ENCODE measurements around the gene CHORDC1.

The CHORDC1 gene

DNA sequence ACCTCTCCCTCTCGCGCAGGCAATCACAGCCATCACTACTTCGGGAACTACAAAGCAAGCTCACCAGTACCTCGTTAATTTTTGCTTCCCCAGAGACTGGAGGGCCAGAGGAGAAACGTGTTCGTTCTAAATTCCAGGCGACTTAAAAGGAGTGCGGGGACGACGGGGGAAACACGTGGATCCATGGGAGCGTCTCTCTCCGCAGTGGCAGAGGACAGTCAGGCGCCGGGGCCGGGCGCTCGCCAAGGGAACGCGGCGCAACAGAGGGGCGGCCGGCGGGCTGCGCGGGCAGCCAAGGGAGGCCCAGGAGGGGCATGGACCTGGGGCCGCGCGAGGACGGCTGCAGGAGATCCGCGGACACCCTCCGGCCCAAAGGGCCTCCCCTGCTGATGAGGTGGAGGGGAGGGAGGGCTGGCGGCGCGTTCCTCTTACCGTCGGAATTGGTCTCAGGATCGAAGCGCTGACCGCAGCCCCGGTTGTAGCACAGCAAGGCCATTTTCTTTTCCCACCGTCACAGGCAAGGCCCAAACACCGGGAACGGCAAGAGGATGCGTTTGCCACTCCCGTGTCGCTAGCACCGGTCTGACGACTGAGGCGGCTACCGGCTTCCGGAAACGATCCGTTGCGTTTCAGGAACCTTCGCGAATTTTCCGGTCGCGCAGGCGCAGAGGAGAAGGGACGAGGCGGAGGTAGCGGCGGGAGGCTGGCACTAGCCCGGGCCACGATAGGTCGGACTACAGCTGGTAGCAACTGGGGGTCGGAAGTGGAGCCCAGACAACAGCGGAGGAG is at the start of gene CHORDC1:
Gene CHORDC1, minus strand, starts transcription at position 591 of the 789 bp plus-strand sequence. Its CDS starts 95 bp downstream, at position 496.
- DNase-seq, result peak; percentile 96

DNA sequence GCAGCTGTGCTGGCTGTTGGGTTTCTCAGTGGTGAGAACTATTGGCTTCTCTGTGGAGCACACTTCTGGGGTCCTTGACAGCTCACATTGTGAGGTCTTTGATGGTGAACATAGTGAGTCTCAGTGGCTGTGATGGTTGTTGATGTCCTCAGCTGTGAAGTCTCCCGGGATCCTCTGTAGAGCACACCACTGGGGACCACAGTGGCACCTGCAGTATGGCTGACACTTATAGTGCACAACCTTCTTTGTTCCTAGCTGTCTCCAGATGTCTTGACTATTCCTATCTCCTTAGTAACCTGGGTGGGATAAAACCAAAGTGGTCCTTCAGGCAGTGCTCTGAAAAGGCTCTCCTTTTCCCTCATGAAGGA is 34.3 kb upstream of the CHORDC1 start:
- no peak for DNase-seq

DNA sequence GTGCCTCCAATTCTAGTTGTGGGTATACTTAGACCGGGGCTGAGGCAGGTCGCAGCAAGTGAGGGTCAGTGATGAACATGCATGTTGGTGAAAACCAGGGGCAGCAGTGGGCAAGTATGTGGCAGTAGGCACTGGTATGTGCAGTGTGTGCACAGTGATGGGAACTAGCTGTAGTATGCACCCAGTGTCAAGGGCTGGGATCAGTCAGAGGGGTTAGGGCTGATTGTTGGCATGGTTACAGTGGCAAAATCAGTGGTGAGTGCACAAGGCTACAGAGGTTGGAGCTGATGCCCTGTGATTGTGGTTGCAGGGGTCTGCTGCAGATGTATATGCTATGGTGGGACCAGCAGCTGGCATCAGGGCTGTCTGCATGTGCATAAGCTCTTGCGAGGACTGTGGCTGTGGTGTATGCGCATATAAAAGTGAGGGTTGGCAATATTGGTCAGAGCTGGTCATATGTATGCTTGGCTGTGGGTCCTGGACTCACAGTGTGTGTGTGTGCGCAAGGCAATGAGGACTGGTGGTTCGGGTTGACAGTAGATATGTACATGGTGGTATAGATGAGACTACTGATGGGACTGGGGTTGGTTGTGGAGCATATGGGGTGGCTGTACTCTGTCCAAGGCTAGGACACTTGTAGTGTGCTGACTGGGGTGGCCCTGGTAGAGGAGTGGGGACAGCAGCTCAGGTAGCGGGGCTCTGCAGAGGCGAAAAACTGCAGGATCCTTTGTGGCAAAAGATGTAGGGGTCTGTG is 33.7 kb upstream of the CHORDC1 start:
- no peak for DNase-seq

DNA sequence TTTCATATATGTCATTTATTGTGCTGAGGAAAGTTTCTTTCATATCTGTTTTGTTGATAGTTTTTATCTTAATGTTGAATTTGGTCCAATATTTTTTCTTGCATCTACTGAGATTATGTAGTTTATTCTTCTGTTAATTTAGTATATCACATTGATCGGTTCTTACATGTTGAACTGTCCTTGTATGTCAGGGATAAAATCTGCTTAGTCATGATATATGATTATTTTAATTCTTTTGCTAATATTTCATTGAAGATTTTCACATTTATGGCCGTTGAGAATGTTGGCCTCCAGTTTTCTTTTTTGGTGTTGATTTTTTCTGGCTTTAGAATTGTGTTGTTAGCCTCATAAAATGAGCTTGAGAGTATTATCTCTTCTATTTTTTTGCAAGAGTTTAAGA is 31.2 kb upstream of the CHORDC1 start:
- no peak for DNase-seq

DNA sequence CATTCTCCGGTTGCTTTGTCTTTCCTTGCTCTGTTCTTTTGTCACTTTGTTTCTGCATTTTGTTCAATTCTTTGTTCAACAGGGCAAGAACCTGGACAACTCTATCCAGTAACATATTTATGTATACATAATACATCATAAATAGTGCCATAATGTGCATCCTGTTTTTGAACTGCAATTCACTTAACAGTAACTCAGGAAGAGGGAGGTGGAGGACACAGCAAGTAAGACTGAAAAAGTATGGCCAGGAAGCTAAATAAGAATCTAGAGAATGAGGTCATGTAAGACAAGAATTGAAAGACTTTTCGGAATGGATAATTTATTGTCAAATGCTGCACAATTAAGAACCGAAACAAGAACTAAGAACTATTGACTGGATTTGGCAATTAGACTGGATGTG is 29.2 kb upstream of the CHORDC1 start:
- DNase-seq, result no peak

DNA sequence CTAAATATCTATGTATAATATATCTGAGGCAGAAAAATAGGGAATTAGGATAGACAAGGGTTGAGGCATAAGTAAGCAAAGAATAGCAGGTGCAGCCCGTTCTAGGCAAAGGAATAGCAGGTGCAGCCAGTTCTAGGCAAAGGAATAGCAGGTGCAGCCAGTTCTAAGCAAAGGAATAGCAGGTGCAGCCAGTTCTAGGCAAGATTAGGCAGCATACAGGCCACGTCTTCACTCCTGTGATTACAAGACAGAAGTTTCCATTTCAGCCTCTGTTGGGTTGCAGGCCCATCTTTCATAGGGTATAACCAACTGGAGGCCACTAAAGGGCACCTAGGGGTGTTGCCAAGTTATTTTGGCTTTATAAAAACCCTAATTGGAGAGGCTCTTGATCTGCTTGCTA is 28.8 kb upstream of the CHORDC1 start:
- DNase-seq, result no peak

DNA sequence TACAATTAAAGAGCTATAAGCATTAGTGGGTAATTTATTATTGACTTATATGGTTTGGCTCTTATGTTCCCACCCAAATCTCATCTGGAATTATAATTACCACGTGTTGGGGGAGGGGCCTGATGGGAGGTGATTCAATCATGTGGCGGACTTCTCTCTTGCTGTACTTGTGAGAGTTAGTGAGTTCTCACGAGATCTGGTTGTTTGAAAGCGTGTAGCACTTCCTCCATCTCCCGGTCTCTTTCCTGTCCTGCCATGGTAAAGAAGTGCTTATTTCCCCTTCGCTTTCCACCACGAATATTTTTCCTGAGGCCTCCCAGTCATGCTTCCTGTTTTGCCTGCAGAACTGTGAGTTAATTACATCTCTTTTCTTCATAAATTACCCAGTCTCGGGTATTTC is 28.1 kb upstream of the CHORDC1 start:
- DNase-seq, result peak; percentile 20

DNA sequence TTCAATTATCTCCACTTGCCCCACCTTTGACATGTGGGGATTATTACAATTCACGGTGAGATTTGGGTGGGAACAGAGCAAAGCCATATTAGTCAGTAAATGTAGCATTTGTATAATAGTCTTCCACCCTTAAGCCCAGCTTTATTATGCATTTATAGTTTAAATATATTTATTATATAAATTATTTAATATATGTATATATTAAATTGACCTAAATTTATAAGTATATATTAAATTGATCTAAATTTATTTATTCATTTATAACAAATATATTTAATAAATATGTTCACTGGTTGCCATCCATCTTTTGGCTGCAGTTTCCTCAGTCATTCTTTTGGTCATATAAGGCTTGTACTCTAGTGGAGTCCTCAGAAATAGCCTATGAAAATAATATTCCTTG is 23.6 kb upstream of the CHORDC1 start:
- DNase-seq, result no peak

DNA sequence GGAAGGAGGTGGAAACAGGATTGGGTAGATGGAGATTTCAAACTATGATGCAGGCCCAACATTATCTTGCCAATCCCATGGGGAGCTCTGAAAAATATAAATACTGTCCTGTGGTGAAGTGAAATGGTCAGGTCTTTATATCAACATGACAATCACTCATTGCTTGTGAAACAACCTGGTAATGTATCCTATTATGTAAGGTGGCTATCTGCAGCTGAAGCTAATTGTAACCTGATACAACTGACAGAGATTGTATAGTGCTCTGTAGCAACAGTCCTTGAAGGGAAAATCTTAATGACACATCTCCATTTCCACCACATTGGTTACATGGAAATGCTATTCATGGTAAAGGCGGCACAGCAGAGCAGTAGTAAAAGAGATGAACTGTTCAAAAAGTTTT is 20.7 kb upstream of the CHORDC1 start:
- no peak for DNase-seq

DNA sequence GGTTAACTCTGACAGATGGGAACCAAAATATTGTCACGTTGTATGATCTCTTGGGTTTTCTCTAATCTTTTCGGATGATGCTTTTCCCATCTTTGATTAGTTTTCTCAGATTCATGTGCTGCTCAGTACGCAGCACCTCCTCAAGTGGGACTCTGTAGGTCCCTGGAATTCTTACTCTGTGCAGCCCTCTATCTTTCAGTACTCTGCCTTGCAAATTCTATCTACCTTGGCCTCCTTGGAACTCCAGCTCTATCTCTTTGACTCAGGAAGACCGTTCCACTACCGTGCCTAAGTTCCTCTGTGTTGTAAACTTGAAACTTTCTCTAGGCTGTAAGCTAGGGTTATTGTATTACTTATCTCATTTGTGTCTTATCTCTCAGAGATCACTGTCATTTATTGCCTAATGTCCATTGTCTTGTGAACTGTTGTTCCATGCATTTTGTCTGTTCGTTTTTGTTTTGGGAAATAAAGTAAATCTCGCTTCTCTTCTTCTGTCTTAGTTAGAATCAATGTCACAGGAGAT is 20.1 kb upstream of the CHORDC1 start:
- DNase-seq, result no peak

DNA sequence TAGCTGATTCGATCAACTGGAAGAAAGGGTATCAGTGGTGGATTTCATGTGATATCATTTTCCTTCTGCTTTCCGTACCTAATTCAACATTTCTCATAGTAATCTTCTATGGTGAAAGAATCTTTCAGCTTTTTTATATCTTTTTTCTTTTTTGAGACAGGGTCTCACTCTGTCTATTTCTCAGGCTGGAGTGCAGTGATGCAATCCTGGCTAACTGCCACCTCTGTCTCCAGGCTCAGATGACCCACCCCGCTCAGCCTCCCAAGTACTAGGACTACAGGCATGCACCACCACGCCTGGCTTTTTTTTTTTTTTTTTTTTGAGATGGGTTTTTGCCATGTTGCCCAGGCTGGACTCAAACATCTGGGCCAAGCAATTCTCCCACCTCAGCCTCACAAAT is 18.6 kb upstream of the CHORDC1 start:
- DNase-seq, result no peak

DNA sequence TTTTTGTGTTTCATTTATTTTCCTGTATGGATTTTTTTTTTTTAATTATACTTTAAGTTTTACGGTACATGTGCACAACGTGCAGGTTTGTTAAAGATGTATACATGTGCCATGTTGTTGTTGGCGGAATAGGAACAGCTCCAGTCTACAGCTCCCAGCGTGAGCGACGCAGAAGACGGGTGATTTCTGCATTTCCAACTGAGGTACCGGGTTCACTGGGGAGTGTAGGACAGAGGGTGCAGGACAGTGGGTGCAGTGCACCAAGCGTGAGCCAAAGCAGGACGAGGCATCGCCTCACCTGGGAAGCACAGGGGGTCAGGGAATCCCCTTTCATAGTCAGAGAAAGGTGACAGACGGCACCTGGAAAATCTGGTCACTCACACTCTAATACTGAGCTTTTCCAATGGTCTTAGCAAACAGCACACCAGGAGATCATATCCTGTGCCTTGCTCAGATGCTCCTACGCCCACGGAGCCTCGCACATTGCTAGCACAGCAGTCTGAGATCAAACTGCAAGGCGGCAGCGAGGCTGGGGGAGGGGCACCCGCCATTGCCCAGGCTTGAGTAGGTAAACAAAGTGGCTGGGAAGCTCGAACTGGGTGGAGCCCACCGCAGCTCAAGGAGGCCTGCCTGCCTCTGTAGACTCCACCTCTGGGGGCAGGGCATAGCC is 17.3 kb upstream of the CHORDC1 start:
- DNase-seq, result peak; percentile 51

DNA sequence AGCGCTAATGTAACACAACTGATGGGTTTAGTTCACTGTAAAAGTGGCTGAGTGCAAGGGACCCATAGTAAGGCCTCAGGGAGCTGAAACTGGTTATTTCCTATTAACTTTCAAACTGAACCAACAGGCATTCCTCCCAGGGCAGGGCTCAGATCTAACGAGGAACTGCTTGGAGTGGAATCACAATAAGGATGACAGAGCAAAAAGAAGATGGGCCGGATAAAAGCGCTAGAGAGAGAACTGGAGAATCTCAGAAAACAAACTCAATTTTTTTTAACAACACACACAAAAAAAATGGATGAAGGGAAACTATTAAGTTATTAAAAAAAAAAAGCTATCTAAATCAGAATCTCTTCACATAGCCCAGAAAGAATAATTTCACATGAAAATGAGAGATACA is 14.2 kb upstream of the CHORDC1 start:
- DNase-seq, result no peak

DNA sequence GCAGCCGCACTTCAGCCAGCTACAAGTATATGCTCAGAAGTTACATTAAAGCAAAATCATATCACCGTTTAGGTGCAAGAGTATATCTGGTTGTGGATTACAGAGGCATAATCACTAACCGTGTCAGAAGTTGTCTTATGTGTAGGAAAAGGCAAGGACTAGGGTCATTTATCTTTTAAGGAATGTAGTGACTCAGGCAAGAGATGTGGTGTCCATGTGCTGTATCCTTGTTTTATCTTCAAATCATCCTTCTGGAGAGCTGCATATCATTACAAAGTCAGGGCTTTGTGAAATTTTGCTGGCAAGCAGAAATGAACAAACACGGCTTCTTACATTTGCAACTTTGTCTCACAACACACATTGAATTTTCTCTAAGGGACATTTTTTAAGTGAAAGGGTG is 12.7 kb upstream of the CHORDC1 start:
- DNase-seq, result no peak

DNA sequence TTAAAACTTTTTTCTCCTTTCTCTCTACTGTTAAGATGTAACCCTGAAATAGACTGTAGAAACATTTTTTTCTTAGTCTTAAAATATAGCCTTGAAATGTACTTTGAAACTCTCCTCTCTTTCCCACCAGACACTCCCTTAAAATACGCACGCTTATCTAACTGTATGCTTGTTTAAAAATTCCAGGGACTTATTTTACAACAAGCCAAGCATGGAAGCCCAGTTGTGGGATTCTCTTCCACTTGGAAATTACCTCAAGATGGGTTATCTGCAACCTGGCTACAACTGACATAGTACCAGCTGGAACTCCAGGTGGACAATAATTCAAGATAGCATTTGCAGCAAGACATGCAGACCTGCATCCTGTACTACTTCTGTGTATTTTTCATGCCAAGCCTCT is 12.1 kb upstream of the CHORDC1 start:
- DNase-seq, result no peak

DNA sequence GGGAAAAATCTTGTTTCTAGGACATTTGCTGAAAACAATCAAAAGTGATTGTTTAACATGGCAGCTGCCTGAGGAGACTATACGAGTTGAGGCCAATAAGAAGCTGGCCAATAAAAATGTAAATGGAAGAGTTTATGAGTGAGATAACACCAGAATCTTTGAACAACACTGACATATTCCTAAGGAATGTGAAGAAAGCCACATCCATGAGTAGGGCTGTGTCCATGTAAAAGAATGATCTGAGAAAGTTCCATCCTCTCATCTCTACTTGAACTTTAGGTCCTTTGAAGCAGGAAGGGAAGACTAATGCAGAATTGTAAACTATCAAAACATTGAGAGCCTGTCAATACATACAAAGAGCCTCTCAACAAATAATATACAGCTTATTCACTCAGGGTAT is 6.9 kb upstream of the CHORDC1 start:
- DNase-seq, result no peak

DNA sequence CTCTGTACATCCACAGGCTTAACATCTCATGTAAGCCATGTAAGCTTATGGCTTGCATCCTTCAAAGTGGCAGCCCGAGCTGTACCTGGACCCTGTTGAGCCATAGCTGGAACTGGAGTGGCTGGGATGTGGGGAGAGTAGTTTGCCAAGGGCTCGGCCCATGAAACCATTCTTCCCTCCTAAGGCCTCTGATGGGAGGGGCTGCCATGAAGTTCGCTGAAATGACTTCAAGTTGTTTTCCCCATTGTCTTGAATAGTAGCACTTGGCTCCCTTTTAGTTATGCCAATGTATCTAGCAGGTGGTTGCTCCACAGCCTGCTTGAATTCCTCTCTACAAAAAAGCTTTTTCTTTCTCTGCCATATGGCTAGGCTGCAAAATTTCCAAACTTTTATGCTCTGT is 5.2 kb upstream of the CHORDC1 start:
- DNase-seq, result no peak

DNA sequence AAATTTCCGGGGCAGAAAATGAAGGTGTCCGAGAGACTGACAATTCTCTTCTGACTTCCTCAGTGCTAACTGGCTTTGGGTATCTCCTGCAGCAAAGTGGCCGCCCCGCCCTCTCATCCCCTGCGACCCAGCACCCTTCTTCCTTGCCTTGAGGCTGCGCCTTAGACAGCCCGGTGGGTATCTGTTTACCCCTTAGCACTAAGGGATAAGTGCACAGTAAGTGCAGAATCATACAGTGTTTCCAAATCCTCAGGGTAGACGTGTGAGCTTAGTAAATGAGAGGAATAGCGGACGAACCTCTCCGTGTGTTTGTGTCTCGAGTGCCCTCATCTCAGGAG is 368 bp upstream of the CHORDC1 start:
- DNase-seq, result no peak

DNA sequence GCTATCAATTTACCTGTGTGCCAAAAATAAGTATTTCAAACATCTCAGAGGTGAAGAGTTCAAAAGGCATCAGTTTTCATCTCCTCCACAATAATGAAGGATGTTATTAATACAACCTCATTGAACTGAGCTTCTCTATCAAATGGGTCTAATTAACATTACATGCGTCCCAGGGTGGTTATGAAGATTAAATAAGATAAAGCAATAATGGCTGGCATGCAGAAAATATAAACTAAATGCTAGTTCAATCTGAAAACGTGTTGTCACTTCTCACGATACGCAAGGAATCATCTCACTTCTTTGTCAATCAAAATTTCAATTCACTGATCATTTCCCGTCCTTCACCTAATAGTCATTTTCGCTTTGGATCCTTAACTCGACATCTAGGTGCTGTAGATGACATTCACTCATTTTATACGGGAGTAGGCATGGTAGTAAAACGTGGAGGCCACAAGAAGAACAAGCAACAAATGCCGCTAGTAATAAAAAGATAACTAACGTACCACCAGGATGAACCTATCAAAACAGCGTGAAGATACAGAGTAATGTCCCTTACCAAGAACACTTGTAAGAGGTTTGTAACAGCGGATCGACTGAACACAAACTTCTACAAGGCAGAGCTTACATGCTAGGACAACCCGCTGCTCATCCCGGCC is 918 bp downstream of the CHORDC1 start:
- DNase-seq, result no peak

DNA sequence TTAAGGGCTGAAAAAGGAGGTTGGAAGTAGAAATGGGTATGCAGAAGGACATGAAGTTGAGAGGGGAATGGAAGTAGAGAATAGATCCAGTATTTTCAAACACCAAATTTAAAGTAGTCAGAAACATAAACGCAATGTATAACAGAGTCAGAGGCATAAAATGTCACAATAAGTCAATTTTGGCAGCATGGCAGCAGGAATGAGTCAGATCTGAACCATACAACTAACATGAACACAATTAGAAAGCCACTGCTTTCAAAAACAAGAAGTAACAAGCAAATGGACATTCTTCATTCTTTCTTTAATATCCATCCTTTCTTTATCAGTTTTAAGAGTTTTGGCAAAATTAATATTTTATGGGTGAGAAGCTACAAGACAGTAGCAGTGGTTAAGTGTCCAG is 2.5 kb downstream of the CHORDC1 start:
- DNase-seq, result no peak

DNA sequence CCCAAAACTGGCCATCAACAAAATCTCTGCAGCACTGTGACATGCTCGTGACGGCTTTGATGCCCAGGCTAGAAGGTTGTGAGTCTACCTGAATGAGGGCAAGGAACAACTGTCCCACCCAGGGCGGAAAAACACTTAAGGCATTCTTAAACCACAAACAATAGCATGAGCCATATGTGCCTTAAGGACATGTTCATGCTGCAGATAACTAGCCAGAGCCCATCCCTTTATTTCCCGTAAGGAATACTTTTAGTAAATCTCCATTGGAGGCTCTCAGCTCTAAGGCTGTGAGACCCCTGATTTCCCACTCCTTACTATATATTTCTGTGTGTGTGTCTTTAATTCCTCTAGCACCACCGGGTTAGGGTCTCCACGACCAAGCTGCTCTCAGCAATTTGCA is 3.4 kb downstream of the CHORDC1 start:
- no peak for DNase-seq

DNA sequence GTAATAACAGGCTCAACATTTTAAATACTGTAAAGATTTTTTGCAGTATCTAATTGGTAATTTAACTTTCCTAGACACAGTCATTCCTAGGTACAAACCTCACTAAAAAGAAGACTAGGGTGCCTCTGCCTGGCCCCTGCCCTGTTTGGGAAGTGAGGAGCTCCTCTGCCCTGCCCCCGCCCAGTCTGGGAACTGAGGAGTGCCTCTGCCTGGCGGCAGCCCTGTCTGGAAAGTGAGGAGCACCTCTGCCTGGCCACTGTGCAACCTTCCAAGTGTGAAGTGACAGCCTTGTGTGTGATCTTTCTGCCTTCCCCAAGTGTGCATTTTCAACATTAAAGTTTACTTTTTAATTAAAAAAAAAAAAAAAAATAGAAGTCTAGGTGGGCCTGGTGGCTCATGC is 4.2 kb downstream of the CHORDC1 start:
- DNase-seq, result no peak

DNA sequence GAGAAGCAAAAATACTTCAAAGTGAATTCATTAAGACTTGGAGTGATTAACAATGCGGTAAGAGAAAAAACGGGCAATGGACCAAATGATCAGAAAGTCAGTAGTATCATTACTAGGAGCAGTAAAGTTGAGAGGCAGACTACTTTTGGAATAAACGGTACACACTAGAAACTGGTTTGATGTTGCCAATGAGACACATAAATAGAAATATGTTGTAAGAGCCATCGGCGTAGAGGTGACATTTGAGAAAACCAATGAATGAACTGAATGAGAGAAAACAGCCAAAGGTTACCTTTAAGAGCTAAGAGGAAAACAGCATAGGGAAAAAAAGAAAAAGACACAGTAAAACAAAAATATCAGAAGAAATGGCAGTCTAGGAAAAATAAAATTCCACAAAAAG is 6.2 kb downstream of the CHORDC1 start:
- no peak for DNase-seq

All from stimulated activated CD4-positive, alpha-beta T cell treated with anti-CD3 and anti-CD28 coated beads, Interleukin-4, amount 100 ng/mL, for 24 hours (primary cell).